ENCODE data around the gene SHC4. TPM values are rescaled to one million over a fixed set of nuclear protein-coding genes. Genes with fewer than 3 reads are reported as not detected.

Gene SHC4
- total and polyA plus RNA-seq, 9 of the 15 experiments (the other 6 are each of a cell fraction or from before 2014, with no cell fraction given), result 0.43 to 1.2 (median 0.67) TPM

- TF ChIP-seq DEAF1 (CRISPR knock-in tag; IDR thresholded peaks at IDR 0.05), result no peak
- TF ChIP-seq NBN (IDR thresholded peaks at IDR 0.05; ENCODE audit: low read depth), result peak; percentile 30
- peak; percentile 75 for TF ChIP-seq TBP (optimal IDR thresholded peaks at IDR 0.05; ENCODE audit: low read depth, low read length)
- no peak for TF ChIP-seq ZNF589 (CRISPR knock-in tag; IDR thresholded peaks at IDR 0.05; ENCODE audit: low read depth)
- TF ChIP-seq USF2 (CRISPR knock-in tag; IDR thresholded peaks at IDR 0.05), result no peak
- TF ChIP-seq NR4A1 (CRISPR knock-in tag; IDR thresholded peaks at IDR 0.05), result no peak
- TF ChIP-seq NR4A1 (tag; IDR thresholded peaks at IDR 0.05), result 0 out of 2 replicates have a peak, but pooled peaks have one; percentile 43
- TF ChIP-seq HLTF (IDR thresholded peaks at IDR 0.05), result peak; percentile 34; the same call in 1 of the 2 replicates
- no peak for TF ChIP-seq HOXB6 (CRISPR knock-in tag; IDR thresholded peaks at IDR 0.05; ENCODE audit: borderline replicate concordance)
- peak; percentile 61 for TF ChIP-seq NCOA4 (IDR thresholded peaks at IDR 0.05; ENCODE audit: partially characterized antibody)
- TF ChIP-seq YY1 (IDR thresholded peaks at IDR 0.05; ENCODE audit: borderline replicate concordance in 1 of 3, control insufficient read depth in 1 of 3, extremely low read depth in 1 of 3, insufficient read depth in 3 of 3, insufficient read length in 1 of 3, insufficient replicate concordance in 2 of 3, low read depth in 1 of 3, low read length in 2 of 3), result peak; percentile 49 to 96 (median 81)
- TF ChIP-seq CREBBP (IDR thresholded peaks at IDR 0.05; ENCODE audit: low read depth, low read length), result no peak
- TF ChIP-seq LCOR (CRISPR knock-in tag; IDR thresholded peaks at IDR 0.05), result peak; percentile 89
- peak; percentile 78 for TF ChIP-seq TAF9B (IDR thresholded peaks at IDR 0.05; ENCODE audit: partially characterized antibody)
- peak; percentile 75 for TF ChIP-seq TAF1 (IDR thresholded peaks at IDR 0.05; ENCODE audit: control insufficient read depth, extremely low read depth, insufficient read depth, low read length, severe bottlenecking)
- TF ChIP-seq ATF7 (IDR thresholded peaks at IDR 0.05), result peak; percentile 88
- TF ChIP-seq ASH1L (IDR thresholded peaks at IDR 0.05; ENCODE audit: borderline replicate concordance, low read depth, partially characterized antibody), result peak; percentile 33
- no peak; the same call in 1 of the 2 replicates for TF ChIP-seq ETS1 (conservative IDR thresholded peaks at IDR 0.05; ENCODE audit: control insufficient read depth, low read depth, low read length)
- TF ChIP-seq ZZZ3 (IDR thresholded peaks at IDR 0.05), result peak; percentile 87
- no peak for TF ChIP-seq ETS2 (tag; IDR thresholded peaks at IDR 0.05; ENCODE audit: borderline replicate concordance, poor library complexity, severe bottlenecking)
- TF ChIP-seq NFE2 (IDR thresholded peaks at IDR 0.05; ENCODE audit: low read depth), result no peak
- TF ChIP-seq NR2C1 (IDR thresholded peaks at IDR 0.05), result no peak
- no peak for TF ChIP-seq NR2C1 (tag; IDR thresholded peaks at IDR 0.05)
These were observed 85.8 kb downstream of the SHC4 start, which contains the start of gene EID1 (continued) for GRCh38 chr15:48877630-48878595.

Measured in K562 (cell line).